ENCODE measurements around the gene HLA-DPA1. TPM values are rescaled to one million over a fixed set of nuclear protein-coding genes. Genes with fewer than 3 reads are reported as not detected.

HLA-DPA1 gene
- total and polyA plus RNA-seq, 10 of the 15 experiments (the other 5 are each of a cell fraction or from before 2014, with no cell fraction given), result 508 to 1,640 (median 829) TPM

DNA sequence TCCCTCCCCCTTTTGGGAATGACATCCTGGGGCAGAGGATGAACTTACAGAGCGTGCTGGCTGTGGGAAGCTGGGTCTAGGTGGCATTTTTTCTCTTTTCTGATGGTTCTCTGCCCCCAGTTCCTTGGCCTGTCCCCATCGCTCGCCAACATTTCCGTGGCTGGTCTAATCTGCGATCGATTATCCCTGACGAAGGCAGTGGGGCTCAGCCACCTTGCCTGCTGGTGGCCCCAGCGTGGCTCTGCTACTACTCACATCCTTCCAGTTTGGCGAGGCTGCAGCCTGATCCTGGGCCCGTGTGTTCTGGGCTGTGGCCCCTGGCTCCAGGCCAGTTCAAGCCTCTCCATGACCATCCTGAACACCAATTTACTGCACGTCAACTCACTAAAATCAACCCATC, 57.7 kb downstream of the HLA-DPA1 start:
- SMC1A ChIA-PET (ENCODE audit: uncharacterized antibody, unreplicated experiment), result interaction anchor here (0.6 to 12.9 kb wide), 23 partner anchors 8 to 233 kb away, joined by 3 to 177 read pairs (median 12); partner anchors contain the start of genes HLA-DPA1 and HLA-DPB1

More for the DNA sequence above, 57.7 kb downstream of the HLA-DPA1 start:
- in situ Hi-C loops (cut with MboI) (loop anchor here (5.0 kb wide), 1 partner anchor 67 kb away; no protein-coding TSS in a partner anchor), intact Hi-C loops (cut with micrococcal nuclease; ENCODE audit: unreplicated experiment) (loop anchor here (2.0 kb wide), 2 partner anchors 59 to 77 kb away; partner anchors contain the start of gene HLA-DPB1)
- H3K27ac ChIP-seq (ENCODE audit: control insufficient read depth, insufficient read depth), result no peak overlapping the region
- POLR2A ChIA-PET, result interaction anchor here (1.3 to 14.8 kb wide), 5 partner anchors 13 to 96 kb away, joined by 3 to 240 read pairs (median 56); partner anchors contain the start of genes HLA-DPA1 and HLA-DPB1
- H3K9ac ChIP-seq (ENCODE audit: control insufficient read depth, insufficient read depth, low read length), result no peak overlapping the region
- no peaks in the 10 kb centered on the region for H3K36me3 ChIP-seq (ENCODE audit: control insufficient read depth in 2 of 2, insufficient read depth in 2 of 2, low read length in 1 of 2)
- FAIRE-seq (no peak), DNase-seq (ENCODE audit: low read depth, low spot score) (no peak), ATAC-seq (no peak)
- H3K4me3 ChIP-seq, result no peak overlapping the region
- no peak for TF ChIP-seq ZBED1 (IDR thresholded peaks at IDR 0.05; ENCODE audit: borderline replicate concordance)
- TF ChIP-seq, protein P1, sequence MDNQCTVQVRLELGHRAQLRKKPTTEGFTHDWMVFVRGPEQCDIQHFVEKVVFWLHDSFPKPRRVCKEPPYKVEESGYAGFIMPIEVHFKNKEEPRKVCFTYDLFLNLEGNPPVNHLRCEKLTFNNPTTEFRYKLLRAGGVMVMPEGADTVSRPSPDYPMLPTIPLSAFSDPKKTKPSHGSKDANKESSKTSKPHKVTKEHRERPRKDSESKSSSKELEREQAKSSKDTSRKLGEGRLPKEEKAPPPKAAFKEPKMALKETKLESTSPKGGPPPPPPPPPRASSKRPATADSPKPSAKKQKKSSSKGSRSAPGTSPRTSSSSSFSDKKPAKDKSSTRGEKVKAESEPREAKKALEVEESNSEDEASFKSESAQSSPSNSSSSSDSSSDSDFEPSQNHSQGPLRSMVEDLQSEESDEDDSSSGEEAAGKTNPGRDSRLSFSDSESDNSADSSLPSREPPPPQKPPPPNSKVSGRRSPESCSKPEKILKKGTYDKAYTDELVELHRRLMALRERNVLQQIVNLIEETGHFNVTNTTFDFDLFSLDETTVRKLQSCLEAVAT (IDR thresholded peaks at IDR 0.05), result peak; percentile 74
- H3K4me2 ChIP-seq (ENCODE audit: control insufficient read depth, insufficient read depth), result no peak overlapping the region
- no peaks in the 10 kb centered on the region for H3K27me3 ChIP-seq (replicated peaks in 1 of 2; ENCODE audit: control insufficient read depth in 2 of 2, insufficient read depth in 2 of 2, low read length in 1 of 2)
- no peaks in the 10 kb centered on the region for H4K20me1 ChIP-seq (ENCODE audit: control insufficient read depth, insufficient read depth)
- CTCF ChIA-PET, result interaction anchor here (1.1 to 12.3 kb wide), 20 partner anchors 13 to 233 kb away, joined by 3 to 281 read pairs (median 15); partner anchors contain the start of genes HLA-DPA1 and HLA-DPB1
- H3K4me1 ChIP-seq (ENCODE audit: control insufficient read depth, insufficient read depth, low read length), result peaks cover 22% of the 10 kb centered on the region
- WGBS (ENCODE audit: insufficient coverage, insufficient replicate concordance, low lambda C conversion rate, missing lambda C conversion rate), result 68% methylated on average over 11 of the region's 11 CpGs
- RAD21 ChIA-PET (ENCODE audit: unreplicated experiment), result interaction anchor here (0.6 to 9.7 kb wide), 19 partner anchors 13 to 233 kb away, joined by 3 to 139 read pairs (median 11); partner anchors contain the start of genes HLA-DPA1, HLA-DPB1 and RING1
- no peak overlapping the region for H2AFZ ChIP-seq (ENCODE audit: control insufficient read depth, low read depth, low read length)
- no peaks in the 10 kb centered on the region for H3K9me3 ChIP-seq (replicated peaks; ENCODE audit: control insufficient read depth, insufficient read depth, low read length)
- H3K79me2 ChIP-seq (ENCODE audit: control insufficient read depth, insufficient read depth, low read length), result no peaks in the 10 kb centered on the region
- no TSS peak for BruUV-seq (replicated peaks)

All from GM12878 (cell line).